ENCODE measurements around the gene ABHD4. TPM values are rescaled to one million over a fixed set of nuclear protein-coding genes. Genes with fewer than 3 reads are reported as not detected.
A peak's percentile ranks its signal among the peaks of the same experiment; 100 is the strongest.
"Not testable (repeated sequence)": the region's sequence is repeated elsewhere in the genome, so short reads cannot be mapped to it uniquely, and the experiment has no call there.

ABHD4 gene
- total RNA-seq, 2 donors from 2014 or later, result 16.9 to 19.5 TPM

DNA sequence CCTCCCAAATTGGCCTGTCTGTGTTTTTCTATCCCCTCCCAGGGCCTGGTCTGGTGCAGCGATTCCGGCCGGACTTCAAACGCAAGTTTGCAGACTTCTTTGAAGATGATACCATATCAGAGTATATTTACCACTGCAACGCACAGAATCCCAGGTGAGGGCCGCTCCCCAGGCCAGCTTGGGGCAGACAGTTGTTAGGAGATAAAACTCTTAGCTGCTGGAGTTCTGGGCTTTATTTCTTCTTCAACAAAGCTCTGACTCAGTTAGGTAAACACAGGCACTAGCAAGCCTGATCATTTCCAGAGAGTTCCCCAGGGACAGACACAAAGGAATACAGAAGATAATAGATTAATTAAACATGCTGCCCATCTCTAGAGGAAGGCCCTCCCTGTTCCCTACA is 8.3 kb downstream of the ABHD4 start:
- intact Hi-C loops (cut with DNase I, micrococcal nuclease), result no loop called here
- ATAC-seq, result no peak
- no peak for DNase-seq

DNA sequence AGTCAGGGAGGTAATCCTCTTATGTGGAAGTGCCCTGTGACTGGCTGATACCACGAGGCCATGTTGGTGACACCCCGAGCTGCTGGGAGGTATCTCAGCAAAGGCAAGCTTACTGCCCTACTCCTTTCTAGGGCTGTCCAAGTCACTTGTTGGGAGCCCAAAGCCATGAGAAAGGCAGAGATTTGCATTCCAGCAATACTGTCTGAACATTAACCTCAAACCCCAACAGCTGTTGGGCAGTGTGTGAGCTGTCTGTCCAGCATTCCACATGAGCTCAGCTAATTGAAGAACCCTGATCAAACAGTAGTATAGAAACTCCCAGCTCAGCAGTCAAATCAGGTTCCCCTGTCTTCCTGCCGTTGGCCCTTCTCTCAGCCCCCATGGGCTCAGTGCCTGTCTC is 9.2 kb downstream of the ABHD4 start:
- intact Hi-C loops (cut with DNase I, micrococcal nuclease), result no loop called here
- ATAC-seq (no peak), DNase-seq (no peak)

DNA sequence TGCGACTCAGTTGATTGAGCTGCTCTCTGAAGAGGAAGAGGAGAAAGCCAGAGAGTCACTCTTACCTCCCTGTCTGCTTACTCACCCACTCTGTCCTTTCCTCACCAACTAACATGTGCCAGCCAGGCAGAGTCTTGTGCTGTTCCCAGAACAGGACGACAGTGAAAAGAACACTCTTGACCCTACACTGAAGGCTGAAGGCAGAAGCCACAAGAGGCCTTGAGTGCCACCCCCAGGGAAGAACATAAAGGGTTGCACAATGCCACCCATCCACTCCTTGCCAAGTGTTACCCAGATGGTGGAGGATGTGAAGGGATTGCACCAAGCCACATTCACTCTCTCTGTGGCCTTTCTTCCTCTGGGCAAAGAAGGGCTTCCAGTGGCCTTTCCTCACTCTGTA is 12.8 kb downstream of the ABHD4 start:
- no peak for ATAC-seq
- no peak for DNase-seq
- intact Hi-C loops (cut with DNase I, micrococcal nuclease), result no loop called here

DNA sequence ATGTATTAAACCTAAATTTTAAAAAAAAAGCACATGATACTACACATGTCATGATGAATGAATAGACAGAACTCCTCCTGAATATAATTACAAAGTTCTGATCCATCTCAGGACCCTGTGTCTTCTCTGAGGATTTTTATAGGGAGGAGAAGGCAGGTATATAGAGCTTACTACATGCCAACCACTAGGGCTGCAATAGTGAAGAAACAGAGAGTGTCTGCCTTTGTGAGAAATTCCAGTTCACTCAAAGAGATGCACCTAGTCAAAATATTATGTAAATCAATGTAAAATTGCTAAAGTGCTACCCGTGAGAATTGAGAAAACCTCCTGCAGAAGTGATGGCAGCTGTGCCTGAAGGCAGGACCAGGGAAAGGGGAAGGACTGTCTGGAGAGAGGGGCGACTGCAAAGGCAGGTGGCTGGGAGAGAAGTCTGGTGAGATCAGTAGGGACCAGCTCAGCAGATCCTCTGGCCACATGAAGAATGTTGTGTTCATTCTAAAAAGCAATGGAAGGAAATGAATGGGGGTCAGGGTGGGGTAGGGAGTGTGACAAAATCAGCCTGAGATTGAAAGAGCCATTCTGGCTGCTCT is 15.1 kb downstream of the ABHD4 start:
- ATAC-seq (no peak), DNase-seq (no peak)
- intact Hi-C loops (cut with DNase I, micrococcal nuclease), result no loop called here

DNA sequence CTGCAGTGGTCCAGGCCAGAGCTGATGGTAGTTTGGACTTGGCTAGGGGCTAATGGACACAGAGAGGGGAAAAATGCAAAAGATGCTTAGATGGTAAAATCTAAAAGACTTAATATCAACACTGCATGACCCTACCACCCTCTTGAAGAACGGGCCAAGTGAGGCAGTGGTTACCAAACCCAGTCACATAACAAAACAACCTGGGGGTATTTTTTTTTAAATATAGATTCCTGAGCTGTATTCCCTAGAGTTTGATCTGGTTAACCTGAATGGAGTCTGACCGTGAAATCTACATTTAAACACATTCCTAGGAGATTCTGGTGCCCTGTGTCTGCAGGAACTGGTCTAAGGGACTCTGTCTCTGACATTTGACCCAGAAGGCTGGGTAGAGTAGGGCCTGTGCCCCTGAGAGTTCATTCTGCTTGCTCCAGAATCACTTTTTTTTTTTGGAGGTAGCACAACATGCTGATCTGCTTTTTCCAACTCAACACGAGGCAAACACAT is 15.7 kb downstream of the ABHD4 start:
- DNase-seq (no peak), ATAC-seq (no peak)
- intact Hi-C loops (cut with DNase I, micrococcal nuclease), result no loop called here

DNA sequence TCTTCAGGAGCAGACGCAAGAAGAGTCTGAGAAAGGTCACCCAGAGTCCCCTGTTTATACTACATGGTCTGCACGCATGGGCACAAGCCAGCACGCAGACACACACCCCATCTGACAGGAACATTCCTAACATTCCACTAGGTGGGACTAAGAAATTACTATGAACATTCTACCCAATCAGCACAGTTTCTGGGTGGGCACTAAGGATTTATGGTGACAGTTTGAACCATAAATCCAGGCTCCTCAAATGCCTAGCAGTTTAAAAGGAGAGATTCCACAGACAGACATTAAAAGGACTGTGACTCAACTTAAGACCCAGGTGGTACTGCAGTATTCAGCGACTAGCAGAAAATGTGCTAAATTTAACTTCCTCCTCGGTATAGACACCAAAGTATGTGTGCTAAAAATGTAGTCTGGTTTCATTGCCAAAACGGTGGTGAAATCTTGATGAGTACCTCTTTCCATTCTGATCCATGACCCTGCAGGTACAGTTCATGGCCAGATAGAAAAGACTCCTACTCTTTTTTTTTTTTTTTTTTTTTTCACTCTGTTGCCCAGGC is 16.2 kb downstream of the ABHD4 start:
- intact Hi-C loops (cut with DNase I, micrococcal nuclease), result no loop called here
- DNase-seq (no peak), ATAC-seq (peak; percentile 52)

DNA sequence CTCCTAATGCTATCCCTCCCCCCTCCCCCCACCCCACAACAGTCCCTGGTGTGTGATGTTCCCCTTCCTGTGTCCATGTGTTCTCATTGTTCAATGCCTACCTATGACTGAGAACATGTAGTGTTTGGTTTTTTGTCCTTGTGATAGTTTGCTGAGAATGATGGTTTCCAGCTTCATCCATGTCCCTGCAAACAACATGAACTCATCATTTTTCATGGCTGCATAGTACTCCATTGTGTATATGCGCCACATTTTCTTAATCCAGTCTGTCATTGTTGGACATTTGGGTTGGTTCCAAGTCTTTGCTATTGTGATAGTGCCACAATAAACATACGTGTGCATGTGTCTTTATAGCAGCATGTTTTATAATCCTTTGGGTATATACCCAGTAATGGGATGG is 17.7 kb downstream of the ABHD4 start:
- intact Hi-C loops (cut with DNase I, micrococcal nuclease); ATAC-seq; DNase-seq: not testable (repeated sequence)

DNA sequence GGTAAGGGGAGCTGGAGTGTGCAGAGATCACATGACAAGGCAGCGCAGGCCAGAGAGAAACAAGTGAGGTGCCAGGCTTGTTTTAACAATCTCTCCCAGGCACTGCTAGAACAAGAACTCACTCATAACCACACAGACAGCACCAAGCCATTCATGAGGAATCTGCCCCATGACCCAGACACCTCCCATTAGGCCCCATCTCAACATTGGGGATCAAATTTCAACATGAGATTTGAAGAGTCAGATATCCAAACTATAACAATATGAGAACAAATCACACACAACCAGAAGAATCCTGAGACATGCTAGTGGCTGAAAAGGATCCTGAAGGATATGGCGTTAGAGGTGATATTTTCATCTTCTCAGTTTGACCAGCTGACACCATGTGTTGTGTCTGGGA is 24.2 kb downstream of the ABHD4 start:
- no peak for DNase-seq
- ATAC-seq, result no peak
- intact Hi-C loops (cut with DNase I, micrococcal nuclease), result no loop called here

DNA sequence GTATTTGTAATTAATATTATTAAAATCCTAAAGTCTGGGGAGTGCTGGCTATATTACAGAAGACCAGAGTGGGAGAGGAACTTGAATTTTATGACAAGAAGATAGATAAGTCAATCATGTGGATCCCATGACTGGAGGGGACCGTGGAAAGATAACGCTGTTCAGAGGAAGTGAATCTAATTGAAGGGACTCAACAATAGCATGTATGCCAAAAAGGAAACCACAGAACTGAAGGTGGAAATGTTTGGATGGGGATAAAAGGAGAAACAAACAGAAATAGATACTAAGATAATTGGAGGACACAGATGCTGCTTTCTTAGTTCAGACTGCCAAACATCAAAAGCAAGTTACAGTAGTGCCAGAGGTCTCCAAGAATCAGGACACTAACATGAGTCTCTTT is 24.9 kb downstream of the ABHD4 start:
- DNase-seq (no peak), ATAC-seq (no peak)
- intact Hi-C loops (cut with DNase I, micrococcal nuclease), result no loop called here

DNA sequence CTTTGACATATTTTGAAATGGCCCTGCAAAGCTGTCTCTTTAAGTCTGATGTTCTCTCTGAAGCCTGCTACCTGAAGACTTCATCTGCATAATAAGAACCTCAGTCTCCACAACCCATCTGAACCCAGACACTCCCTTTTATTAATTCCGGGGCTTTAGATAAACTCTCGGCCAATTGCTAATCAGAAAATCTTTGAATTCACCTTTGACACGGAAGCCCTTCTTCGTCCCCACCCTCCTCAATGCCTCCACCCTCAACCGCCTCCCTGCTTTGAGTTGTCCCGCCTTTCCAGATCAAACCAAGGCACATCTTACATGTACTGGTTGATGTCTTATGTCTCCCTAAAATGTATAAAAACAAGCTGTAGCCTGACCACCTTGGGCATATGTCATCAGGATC is 28.5 kb downstream of the ABHD4 start:
- ATAC-seq, result no peak
- intact Hi-C loops (cut with DNase I, micrococcal nuclease), result no loop called here
- no peak for DNase-seq

DNA sequence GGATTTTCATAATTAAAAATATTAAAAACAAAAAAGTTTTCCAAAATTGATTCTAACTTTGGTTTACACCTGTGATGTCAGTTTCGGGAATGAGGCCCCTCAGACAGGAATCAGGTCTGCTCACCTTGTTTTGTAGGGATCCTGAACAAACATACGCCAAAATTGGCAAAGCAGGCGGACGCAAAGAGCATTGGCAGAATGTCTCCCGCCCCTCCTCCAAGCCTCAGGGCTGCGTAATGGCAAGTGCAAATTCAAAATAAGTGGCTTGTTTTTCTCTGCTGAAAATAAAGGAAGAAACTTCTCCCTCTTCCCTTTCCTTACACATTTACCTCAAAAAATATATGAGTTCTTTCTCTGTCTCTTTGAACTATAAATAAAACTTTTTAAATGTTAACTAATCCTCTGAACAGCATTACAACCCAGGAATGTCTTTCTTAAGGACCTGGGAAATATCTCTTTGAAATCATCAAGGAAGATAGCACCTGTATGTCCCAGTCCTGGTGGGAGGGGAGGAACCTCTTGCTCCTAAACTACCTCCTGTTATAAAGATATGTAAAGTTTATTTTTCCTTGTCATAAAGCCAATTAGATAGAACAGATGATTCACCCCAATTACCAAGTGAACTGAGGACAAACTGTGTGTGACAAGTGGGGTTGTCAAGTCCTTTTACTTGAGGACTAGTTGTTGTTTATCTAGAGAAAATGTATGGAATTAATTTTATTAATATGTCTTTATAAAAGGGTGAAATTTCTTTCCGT is 29.6 kb downstream of the ABHD4 start:
- ATAC-seq (peak; percentile 57), DNase-seq (no peak)
- intact Hi-C loops (cut with DNase I, micrococcal nuclease), result no loop called here

DNA sequence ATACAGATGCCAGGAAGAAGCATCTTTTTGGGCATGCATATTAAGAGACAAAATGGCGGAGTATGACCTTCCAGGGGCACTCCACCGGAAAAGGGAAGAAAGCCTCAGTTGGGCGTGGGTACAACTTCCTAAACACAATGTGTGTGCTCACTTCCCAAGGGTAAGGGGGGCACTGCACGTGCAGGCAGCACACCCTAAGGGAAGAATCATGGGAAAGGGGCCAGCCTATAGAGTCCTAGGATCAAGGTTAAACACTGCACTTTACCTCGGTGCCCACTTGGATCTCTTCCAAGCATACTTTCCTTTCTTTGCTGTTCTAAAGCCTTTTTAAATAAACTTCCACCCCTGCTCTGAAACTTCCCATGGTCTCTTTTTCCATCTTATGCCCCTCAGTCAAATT is 31.3 kb downstream of the ABHD4 start:
- ATAC-seq (no peak), DNase-seq (no peak)
- intact Hi-C loops (cut with DNase I, micrococcal nuclease), result no loop called here

DNA sequence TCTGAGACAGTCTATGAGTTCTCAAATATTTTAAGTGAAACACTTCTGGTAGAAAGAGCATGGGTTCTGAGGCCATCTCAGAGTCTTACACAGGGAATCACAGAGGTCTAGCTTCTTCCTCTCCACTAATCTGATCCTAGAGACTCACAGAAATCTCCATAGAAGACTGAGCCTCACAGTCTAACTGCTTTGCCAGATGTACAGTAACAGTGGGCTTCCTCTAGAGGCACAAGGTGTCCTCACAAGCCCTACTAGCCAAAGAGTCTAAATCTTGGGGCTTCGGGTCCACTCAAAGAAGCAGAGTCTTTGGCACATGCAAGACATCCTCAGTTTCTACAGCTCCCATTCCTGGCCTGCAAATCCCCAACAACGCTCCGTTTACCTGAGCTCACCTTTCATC is 32.0 kb downstream of the ABHD4 start:
- ATAC-seq (no peak), DNase-seq (no peak)
- intact Hi-C loops (cut with DNase I, micrococcal nuclease), result no loop called here

DNA sequence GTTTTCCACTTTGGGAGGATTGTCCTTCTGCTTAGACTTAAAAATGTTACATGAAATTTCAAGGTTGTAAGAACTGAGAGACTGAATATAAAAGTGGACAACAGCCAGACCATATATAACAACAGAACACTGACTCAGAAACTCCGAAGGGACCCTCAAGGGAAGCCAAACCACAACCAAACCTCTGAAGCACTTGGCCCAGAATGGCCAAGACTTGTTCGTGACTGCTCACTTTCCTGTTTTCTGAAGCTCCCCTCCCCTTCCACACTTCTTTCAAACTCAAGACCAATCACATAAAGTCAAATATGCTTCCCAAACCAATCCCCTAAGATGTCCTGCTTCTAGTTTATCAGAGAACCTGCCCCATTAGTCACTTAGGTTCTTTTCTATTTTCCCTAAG is 32.4 kb downstream of the ABHD4 start:
- ATAC-seq (no peak), DNase-seq (no peak)
- intact Hi-C loops (cut with DNase I, micrococcal nuclease), result no loop called here

DNA sequence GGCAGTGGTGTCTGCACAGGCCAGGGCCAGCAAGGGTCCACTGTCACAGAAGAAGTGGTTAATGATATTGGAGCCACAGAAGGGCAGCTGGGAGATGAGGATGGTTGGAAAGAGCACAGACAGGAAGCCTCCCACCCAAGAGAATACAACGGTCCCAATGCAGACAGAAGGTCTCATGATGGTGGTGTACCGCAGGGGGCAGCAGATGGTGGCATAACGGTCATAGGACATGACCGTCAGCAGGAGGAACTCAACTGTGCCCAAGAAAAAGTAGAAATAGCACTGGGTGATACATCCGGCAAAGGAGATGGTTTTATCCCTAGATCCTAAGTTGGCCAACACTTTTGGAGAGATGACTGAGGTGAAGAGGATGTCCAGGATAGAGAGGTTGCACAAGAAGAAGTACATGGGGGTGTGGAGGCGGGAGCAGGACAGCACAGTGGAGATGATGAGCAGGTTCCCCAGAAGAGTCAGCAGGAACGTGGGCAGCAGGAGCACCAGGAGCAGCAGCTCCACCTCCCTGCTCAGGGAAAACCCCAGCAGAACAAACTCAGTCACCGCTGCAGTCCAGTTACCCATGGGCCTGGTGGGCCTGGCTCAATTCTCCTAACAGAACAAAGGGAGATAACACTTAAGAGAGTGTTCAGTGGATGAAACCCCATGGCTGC is 36.3 kb downstream of the ABHD4 start:
- ATAC-seq, result no peak
- no peak for DNase-seq
- intact Hi-C loops (cut with DNase I, micrococcal nuclease), result no loop called here

DNA sequence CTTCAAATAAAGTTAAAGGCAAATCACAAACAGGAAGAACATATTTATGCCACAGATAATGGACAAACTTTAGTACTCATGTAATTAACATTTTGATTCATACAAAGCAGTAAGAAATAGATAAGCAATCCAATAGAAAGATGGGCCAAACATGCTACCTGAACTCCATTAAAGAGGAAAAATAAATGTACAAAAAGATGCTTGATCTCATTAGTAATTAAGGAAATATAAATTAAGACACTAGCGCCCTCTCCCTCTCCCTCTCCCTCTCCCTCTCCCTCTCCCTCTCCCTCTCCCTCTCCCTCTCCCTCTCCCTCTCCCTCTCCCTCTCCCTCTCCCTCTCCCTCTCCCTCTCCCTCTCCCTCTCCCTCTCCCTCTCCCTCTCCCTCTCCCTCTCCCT is 37.9 kb downstream of the ABHD4 start:
- ATAC-seq; intact Hi-C loops (cut with DNase I, micrococcal nuclease): not testable (repeated sequence)

DNA sequence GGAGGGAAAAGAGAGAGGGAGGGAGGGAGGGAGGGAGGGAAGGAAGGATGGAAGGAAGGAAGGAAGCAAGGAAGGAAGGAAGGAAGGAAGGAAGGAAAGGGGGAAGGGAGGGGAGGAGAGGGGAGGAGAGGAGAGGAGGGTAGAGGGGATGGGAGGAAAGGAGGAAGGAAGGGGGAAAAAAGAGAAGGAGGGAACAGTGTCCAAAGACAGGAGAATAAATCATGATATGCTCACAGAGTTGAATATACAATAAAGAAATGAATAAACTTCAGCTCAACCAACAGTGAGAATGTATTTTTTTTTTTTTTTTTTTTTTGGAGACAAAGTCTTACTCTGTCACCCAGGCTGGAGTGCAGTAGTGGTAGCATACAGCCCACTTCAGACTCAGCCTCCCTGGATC is 42.1 kb downstream of the ABHD4 start:
- intact Hi-C loops (cut with DNase I, micrococcal nuclease), result no loop called here
- DNase-seq (no peak), ATAC-seq (no peak)

More for the DNA sequence above, 37.9 kb downstream of the ABHD4 start:
- not testable (repeated sequence) for DNase-seq

DNA sequence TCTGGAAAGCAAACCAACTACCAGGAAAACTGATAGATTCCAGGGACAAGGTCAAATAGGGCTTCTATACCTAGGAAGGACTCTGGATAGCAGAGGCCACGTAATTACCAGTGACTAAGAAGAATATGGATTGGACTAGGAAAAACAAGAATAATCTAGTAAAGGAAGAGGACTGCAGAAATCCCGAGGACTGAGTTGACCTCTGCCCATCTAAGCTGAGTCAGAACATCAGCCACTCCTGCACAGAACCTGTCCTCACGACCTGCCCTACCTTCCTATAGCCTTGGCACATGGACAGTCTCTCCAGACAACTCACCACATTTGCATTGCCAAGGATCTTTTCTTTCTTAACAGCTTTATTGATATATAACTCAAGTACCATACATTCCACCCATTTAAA is 43.7 kb downstream of the ABHD4 start:
- DNase-seq, result peak in 1 of 2 donors; percentile 50
- ATAC-seq, result peak; percentile 98

DNA sequence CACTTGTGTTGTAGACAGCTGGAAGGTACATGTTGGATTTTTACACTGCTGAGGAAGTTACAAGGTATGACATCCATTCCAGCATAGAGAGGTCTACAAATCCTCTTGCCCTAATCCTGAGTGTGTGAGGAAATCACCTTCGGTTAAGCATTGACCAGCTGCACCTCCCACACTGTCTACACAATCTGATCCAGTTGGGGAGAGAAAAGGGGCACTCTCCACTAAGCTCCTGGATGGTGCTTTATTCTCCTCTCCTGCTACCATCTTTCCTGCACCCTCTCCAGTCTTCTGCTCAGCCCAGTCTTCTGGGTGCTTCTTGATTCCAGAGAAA is 46.2 kb downstream of the ABHD4 start, which contains the start of gene OR6J1:
OR6J1 (minus strand) TSS at position 48 of the 331 bp plus-strand sequence. CDS start 9,541 bp downstream, outside the sequence.
- intact Hi-C loops (cut with DNase I, micrococcal nuclease), result no loop called here
- no peak for ATAC-seq
- no peak for DNase-seq

More for the DNA sequence above, 43.7 kb downstream of the ABHD4 start:
- intact Hi-C loops (cut with DNase I, micrococcal nuclease), result no loop called here

All from left colon (tissue), 2 donors.